ENCODE measurements around the gene CYTH1. TPM values are rescaled to one million over a fixed set of nuclear protein-coding genes. Genes with fewer than 3 reads are reported as not detected.

The CYTH1 gene
- total RNA-seq, 1 donor from 2014 or later = 103 TPM

GRCh38 chr17:78727476-78728229 lies 54.4 kb downstream of the CYTH1 start:
- Histone ChIP-seq H3K36me3 (no peaks in the 10 kb centered on the region), H3K4me1 (peaks cover 48% of the 10 kb centered on the region), H3K9me3 (no peaks in the 10 kb centered on the region), H3K27me3 (no peaks in the 10 kb centered on the region), H3K4me3 (no peak overlapping the region), H3K27ac (no peak overlapping the region)
- ATAC-seq = no peak
- DNase-seq = no peak
- TF ChIP-seq CTCF (IDR thresholded peaks at IDR 0.05) = no peak
- intact Hi-C loops (cut with DNase I) = no loop called here

GRCh38 chr17:78727057-78727456 lies 55.0 kb downstream of the CYTH1 start:
- no peak overlapping the region for H3K4me3 ChIP-seq
- H3K27me3 ChIP-seq = no peaks in the 10 kb centered on the region
- intact Hi-C loops (cut with DNase I) = no loop called here
- ATAC-seq = no peak
- DNase-seq = no peak
- no peaks in the 10 kb centered on the region for H3K36me3 ChIP-seq
- H3K9me3 ChIP-seq = no peaks in the 10 kb centered on the region
- peaks cover 47% of the 10 kb centered on the region for H3K4me1 ChIP-seq
- TF ChIP-seq CTCF (IDR thresholded peaks at IDR 0.05) = no peak
- H3K27ac ChIP-seq = no peak overlapping the region

GRCh38 chr17:78726513-78726912 lies 55.6 kb downstream of the CYTH1 start:
- intact Hi-C loops (cut with DNase I) = no loop called here
- no peaks in the 10 kb centered on the region for H3K27me3 ChIP-seq
- DNase-seq = no peak
- H3K4me3 ChIP-seq = no peak overlapping the region
- peaks cover 47% of the 10 kb centered on the region for H3K4me1 ChIP-seq
- ATAC-seq = no peak
- no peaks in the 10 kb centered on the region for H3K36me3 ChIP-seq
- no peak overlapping the region for H3K27ac ChIP-seq
- H3K9me3 ChIP-seq = no peaks in the 10 kb centered on the region
- no peak for TF ChIP-seq CTCF (IDR thresholded peaks at IDR 0.05)

DNA sequence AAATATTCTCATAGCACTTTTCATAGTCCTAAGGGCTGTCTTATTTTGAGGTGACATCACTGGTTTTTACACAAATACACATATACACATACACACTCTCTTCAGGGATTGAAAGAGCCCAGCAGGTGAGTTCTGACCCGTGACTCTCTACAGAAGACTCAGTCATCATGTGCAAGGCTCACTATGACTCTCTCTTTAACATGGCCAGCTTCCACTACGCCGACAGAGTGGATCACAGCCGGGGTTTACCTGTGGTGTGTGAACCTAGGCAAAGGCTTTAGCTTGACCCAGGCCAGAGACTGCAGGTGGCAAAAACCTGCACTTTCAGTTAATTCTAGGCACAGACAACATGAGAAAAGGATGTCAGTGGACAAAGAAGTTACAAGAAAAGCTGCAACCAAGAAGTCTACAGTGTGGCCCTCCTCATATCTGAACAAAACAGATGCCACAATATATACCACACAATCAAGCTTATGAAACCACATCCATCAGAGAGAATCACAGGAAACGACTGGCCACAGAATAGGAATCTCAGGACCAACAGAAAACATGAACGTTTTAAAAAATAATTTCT lies 56.5 kb downstream of the CYTH1 start:
- Histone ChIP-seq H3K27ac (no peak overlapping the region), H3K36me3 (no peaks in the 10 kb centered on the region), H3K9me3 (no peaks in the 10 kb centered on the region), H3K4me3 (no peak overlapping the region), H3K27me3 (no peaks in the 10 kb centered on the region), H3K4me1 (peaks cover 50% of the 10 kb centered on the region)
- TF ChIP-seq CTCF (IDR thresholded peaks at IDR 0.05) = no peak
- DNase-seq = no peak
- intact Hi-C loops (cut with DNase I) = no loop called here
- no peak for ATAC-seq

DNA sequence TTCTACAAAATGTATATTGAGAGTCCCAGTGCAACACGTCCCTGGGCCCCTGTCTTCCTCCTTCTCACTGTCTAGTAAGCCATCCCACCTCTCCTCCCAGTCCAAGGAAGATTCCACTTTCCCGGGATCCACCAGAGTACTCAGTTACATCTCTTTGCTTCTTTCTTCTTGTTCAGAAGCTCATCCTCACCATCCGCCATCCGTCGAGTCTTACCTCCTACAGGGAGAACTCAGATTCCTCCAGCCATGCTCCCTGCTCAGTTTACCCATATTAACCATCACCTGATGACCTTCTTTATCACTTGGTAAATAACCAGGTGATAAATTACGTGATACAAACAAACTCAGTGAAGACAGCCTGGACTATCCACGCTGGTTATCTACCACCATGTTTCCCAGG lies 57.1 kb downstream of the CYTH1 start:
- no peak overlapping the region for H3K4me3 ChIP-seq
- no peak overlapping the region for H3K27ac ChIP-seq
- no peaks in the 10 kb centered on the region for H3K27me3 ChIP-seq
- TF ChIP-seq CTCF (IDR thresholded peaks at IDR 0.05) = no peak
- peaks cover 55% of the 10 kb centered on the region for H3K4me1 ChIP-seq
- DNase-seq (no peak), ATAC-seq (no peak)
- no peaks in the 10 kb centered on the region for H3K9me3 ChIP-seq
- intact Hi-C loops (cut with DNase I) = no loop called here
- no peaks in the 10 kb centered on the region for H3K36me3 ChIP-seq
